Liver (tissue), 3 donors: Measurements from ENCODE around the gene TXNIP.

Experiments used
- CTCF ChIP-seq: fragments of 150-350 bp; IDR thresholded peaks from 2 replicates; pipeline ENCODE4 v1.5.1; 2017; ENCODE audit warnings: improper control_type of control experiment, low read depth, low read length; ENCODE audit not compliant: missing input control
- GABPA ChIP-seq, 2 donors: IDR thresholded peaks in 1 of 2; conservative IDR thresholded peaks in 1 of 2; 2 replicates each; pipeline ENCODE4 v1.6.1; 2016; ENCODE audit warnings: antibody characterized with exemption in 2 of 2, mild to moderate bottlenecking in 1 of 2, moderate library complexity in 1 of 2
- JUND ChIP-seq, 2 donors: IDR thresholded peaks; 2 replicates each; pipeline ENCODE4 v1.6.1; 2016; ENCODE audit warnings: antibody characterized with exemption in 2 of 2
- SP1 ChIP-seq: IDR thresholded peaks from 2 replicates; pipeline ENCODE4 v1.6.1; 2018; ENCODE audit warnings: antibody characterized with exemption, mild to moderate bottlenecking
- TF ChIP-seq, protein P1 (sequence below): IDR thresholded peaks from 2 replicates; pipeline ENCODE4 v1.6.1; 2016; ENCODE audit warnings: antibody characterized with exemption
- TF ChIP-seq, protein P2 (sequence below): IDR thresholded peaks from 2 replicates; pipeline ENCODE4 v1.6.1; 2016; ENCODE audit warnings: antibody characterized with exemption
- donor health status: healthy.
- donor health status: healthy.

- TF ChIP-seq CTCF (no peak), JUND (IDR thresholded peaks at IDR 0.05) (no peak), SP1 (no peak), GABPA (IDR thresholded peaks at IDR 0.05 in 1 of 2, conservative IDR thresholded peaks at IDR 0.05 in 1 of 2) (no peak)
- TF ChIP-seq, protein P1, sequence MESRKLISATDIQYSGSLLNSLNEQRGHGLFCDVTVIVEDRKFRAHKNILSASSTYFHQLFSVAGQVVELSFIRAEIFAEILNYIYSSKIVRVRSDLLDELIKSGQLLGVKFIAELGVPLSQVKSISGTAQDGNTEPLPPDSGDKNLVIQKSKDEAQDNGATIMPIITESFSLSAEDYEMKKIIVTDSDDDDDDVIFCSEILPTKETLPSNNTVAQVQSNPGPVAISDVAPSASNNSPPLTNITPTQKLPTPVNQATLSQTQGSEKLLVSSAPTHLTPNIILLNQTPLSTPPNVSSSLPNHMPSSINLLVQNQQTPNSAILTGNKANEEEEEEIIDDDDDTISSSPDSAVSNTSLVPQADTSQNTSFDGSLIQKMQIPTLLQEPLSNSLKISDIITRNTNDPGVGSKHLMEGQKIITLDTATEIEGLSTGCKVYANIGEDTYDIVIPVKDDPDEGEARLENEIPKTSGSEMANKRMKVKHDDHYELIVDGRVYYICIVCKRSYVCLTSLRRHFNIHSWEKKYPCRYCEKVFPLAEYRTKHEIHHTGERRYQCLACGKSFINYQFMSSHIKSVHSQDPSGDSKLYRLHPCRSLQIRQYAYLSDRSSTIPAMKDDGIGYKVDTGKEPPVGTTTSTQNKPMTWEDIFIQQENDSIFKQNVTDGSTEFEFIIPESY: no peak
- TF ChIP-seq, protein P2, sequence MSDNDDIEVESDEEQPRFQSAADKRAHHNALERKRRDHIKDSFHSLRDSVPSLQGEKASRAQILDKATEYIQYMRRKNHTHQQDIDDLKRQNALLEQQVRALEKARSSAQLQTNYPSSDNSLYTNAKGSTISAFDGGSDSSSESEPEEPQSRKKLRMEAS: no peak
Observed at GRCh38 chr1:145959957-145960467, 36.4 kb downstream of the TXNIP start.
